Sigmoid colon (tissue), 4 donors: ENCODE results near the gene STAT4.

Experiments used
- EP300 ChIP-seq, 4 donors: sonication (generic); formaldehyde crosslinking; IDR thresholded peaks; one replicate each; pipeline ENCODE4 v1.6.1; 2017; ENCODE audit warnings: antibody characterized with exemption in 4 of 4
- POLR2A ChIP-seq, 2 donors: fragments of 450-650 bp; IDR thresholded peaks; one replicate each; pipeline ENCODE4 v1.6.1; 2016; ENCODE audit warnings: antibody characterized with exemption in 2 of 2, mild to moderate bottlenecking in 2 of 2, moderate library complexity in 2 of 2

GRCh38 chr2:191050640-191050987, 100.2 kb downstream of the STAT4 start:
- no peak for TF ChIP-seq POLR2A (IDR thresholded peaks at IDR 0.05)
- TF ChIP-seq EP300 (IDR thresholded peaks at IDR 0.05) = no peak
